SK-N-SH (cell line): ENCODE measurements around the gene HES6. TPM values are rescaled to one million over a fixed set of nuclear protein-coding genes. Genes with fewer than 3 reads are reported as not detected.
A peak's percentile ranks its signal among the peaks of the same experiment; 100 is the strongest.

Source experiments
- CTCF ChIA-PET: fragments of 300-600, 350-600 bp; formaldehyde crosslinking; extraction: SDS; loops from one replicate; lab custom pipeline; 2021; lab: Yijun Ruan, JAX
- POLR2A ChIA-PET: fragments of 350-600 bp; sonication (Branson Sonifier 250); formaldehyde crosslinking; extraction: SDS; loops from one replicate; lab custom pipeline; 2020; ENCODE audit warnings: antibody characterized with exemption, inconsistent platforms; lab: Yijun Ruan, JAX
- DNase-seq: peaks from one replicate; pipeline ENCODE4 v3.0.0; 2012
- H2AFZ ChIP-seq: fragments of 200-600 bp; sonication (generic); 2 replicates; pipeline ENCODE4 v1.8.1; 2016; ENCODE audit warnings: antibody characterized with exemption, mild to moderate bottlenecking, low read depth
- H3F3A ChIP-seq: fragments of 200-600 bp; sonication (generic); replicated peaks from 2 replicates; pipeline ENCODE3; 2016; ENCODE audit warnings: antibody characterized with exemption, mild to moderate bottlenecking; ENCODE audit not compliant: insufficient read depth
- H3K27ac ChIP-seq, 2 experiments: fragments of 200-500 bp in 1 of 2; fragments of 200-600 bp in 1 of 2; sonication (Bioruptor generic) in 1 of 2; sonication (generic), shearing (Covaris generic) in 1 of 2; 2 replicates each; pipeline versions ENCODE4 v1.5.1 to v1.6.1; 2014 to 2016; ENCODE audit warnings: low read depth in 2 of 2, inconsistent platforms in 1 of 2, low read length in 1 of 2, mild to moderate bottlenecking in 1 of 2, mixed read lengths in 1 of 2
- H3K27me3 ChIP-seq: fragments of 200-600 bp; sonication (generic), shearing (Covaris generic); 2 replicates; pipeline ENCODE4 v1.6.1; 2016; ENCODE audit warnings: mixed run types; ENCODE audit not compliant: insufficient read depth
- H3K36me3 ChIP-seq, 2 experiments: fragments of 200-500 bp in 1 of 2; fragments of 200-600 bp in 1 of 2; sonication (Bioruptor generic) in 1 of 2; sonication (generic) in 1 of 2; replicated peaks in 1 of 2; 2 replicates each; pipeline versions ENCODE3 to v1.5.1; 2014 to 2016; ENCODE audit warnings: low read length in 1 of 2, mild to moderate bottlenecking in 1 of 2; ENCODE audit not compliant: insufficient read depth in 2 of 2, control insufficient read depth in 1 of 2
- H3K4me1 ChIP-seq, 2 experiments: fragments of 200-500 bp in 1 of 2; fragments of 200-600 bp in 1 of 2; sonication (Bioruptor generic) in 1 of 2; sonication (generic), shearing (Covaris generic) in 1 of 2; 2 replicates each; pipeline versions ENCODE4 v1.5.1 to v1.6.1; 2014 to 2016; ENCODE audit warnings: low read depth in 1 of 2, low read length in 1 of 2, mixed run types in 1 of 2; ENCODE audit not compliant: insufficient read depth in 2 of 2, control insufficient read depth in 1 of 2
- H3K4me2 ChIP-seq: fragments of 200-600 bp; sonication (generic), shearing (Covaris generic); 2 replicates; pipeline ENCODE4 v1.6.1; 2017; ENCODE audit warnings: mixed run types
- H3K4me3 ChIP-seq, 2 experiments: fragments of 200-500 bp in 1 of 2; fragments of 200-600 bp in 1 of 2; sonication (Bioruptor generic) in 1 of 2; sonication (generic), shearing (Covaris generic) in 1 of 2; 2 replicates each; pipeline versions ENCODE4 v1.5.1 to v1.8.1; 2014 to 2016; ENCODE audit warnings: low read depth in 2 of 2, inconsistent platforms in 1 of 2, low read length in 1 of 2, mild to moderate bottlenecking in 1 of 2, mixed read lengths in 1 of 2, moderate library complexity in 1 of 2
- H3K79me2 ChIP-seq: fragments of 200-600 bp; sonication (generic); 2 replicates; pipeline ENCODE4 v1.8.1; 2017; ENCODE audit warnings: mild to moderate bottlenecking; ENCODE audit not compliant: insufficient read depth
- H3K9ac ChIP-seq: fragments of 200-600 bp; sonication (generic); 2 replicates; pipeline ENCODE4 v1.6.1; 2017; ENCODE audit warnings: mixed run types
- H3K9me2 ChIP-seq: fragments of 200-600 bp; sonication (generic); 2 replicates; pipeline ENCODE4 v1.6.1; 2017; ENCODE audit warnings: mixed run types
- H3K9me3 ChIP-seq: fragments of 200-600 bp; sonication (generic); 2 replicates; pipeline ENCODE4 v1.6.1; 2017; ENCODE audit warnings: mixed run types, mild to moderate bottlenecking, moderate library complexity
- H4K20me1 ChIP-seq: fragments of 200-600 bp; sonication (generic); 2 replicates; pipeline ENCODE4 v1.6.1; 2017; ENCODE audit warnings: mild to moderate bottlenecking, mixed run types; ENCODE audit not compliant: insufficient read depth
- CHD2 ChIP-seq: fragments of 150-350 bp; IDR thresholded peaks from 2 replicates; pipeline ENCODE4 v1.6.1; 2018; ENCODE audit warnings: low read length; ENCODE audit not compliant: partially characterized antibody
- EP300 ChIP-seq, 2 experiments: IDR thresholded peaks; 2 replicates each; pipeline versions ENCODE4 v1.4.0 to v1.6.1; 2012; ENCODE audit warnings: borderline replicate concordance in 1 of 2, low read depth in 1 of 2, low read length in 1 of 2
- FOSL2 ChIP-seq: IDR thresholded peaks from 2 replicates; pipeline ENCODE4 v1.4.0; 2012; ENCODE audit warnings: low read depth, mild to moderate bottlenecking, moderate library complexity, borderline replicate concordance
- FOXJ3 ChIP-seq: sonication (generic); formaldehyde crosslinking; IDR thresholded peaks from 2 replicates; pipeline ENCODE4 v1.5.1; 2020; ENCODE audit warnings: mild to moderate bottlenecking, missing genetic modification reagents
- FOXM1 ChIP-seq: IDR thresholded peaks from 2 replicates; pipeline ENCODE4 v1.4.0; 2012; ENCODE audit warnings: low read depth, mild to moderate bottlenecking
- GATA2 ChIP-seq: sonication (generic); formaldehyde crosslinking; IDR thresholded peaks from 2 replicates; pipeline ENCODE4 v1.5.0; 2020; ENCODE audit warnings: mild to moderate bottlenecking, missing genetic modification reagents
- JUND ChIP-seq: IDR thresholded peaks from 2 replicates; pipeline ENCODE4 v1.4.0; 2012
- MXI1 ChIP-seq: IDR thresholded peaks from 2 replicates; pipeline ENCODE4 v1.6.1; 2012; ENCODE audit warnings: mild to moderate bottlenecking, low read depth, low read length, improper control_type of control experiment
- NRF1 ChIP-seq: IDR thresholded peaks from 2 replicates; pipeline ENCODE4 v1.6.1; 2012; ENCODE audit warnings: low read depth, mild to moderate bottlenecking, low read length
- RAD21 ChIP-seq: IDR thresholded peaks from 2 replicates; pipeline ENCODE4 v1.6.1; 2012; ENCODE audit warnings: mild to moderate bottlenecking, low read length
- RCOR1 ChIP-seq: fragments of 150-350 bp; IDR thresholded peaks from 2 replicates; pipeline ENCODE4 v1.6.1; 2017; ENCODE audit warnings: antibody characterized with exemption, low read length
- REST ChIP-seq: IDR thresholded peaks from 2 replicates; pipeline ENCODE4 v1.6.1; 2012; ENCODE audit warnings: mild to moderate bottlenecking, low read depth, low read length, moderate library complexity
- RFX5 ChIP-seq: IDR thresholded peaks from 2 replicates; pipeline ENCODE4 v1.6.1; 2012; ENCODE audit warnings: mild to moderate bottlenecking, improper control_type of control experiment, low read length
- RXRA ChIP-seq: IDR thresholded peaks from 2 replicates; pipeline ENCODE4 v1.4.0; 2012; ENCODE audit warnings: low read depth, mild to moderate bottlenecking, borderline replicate concordance
- TAF1 ChIP-seq: IDR thresholded peaks from 2 replicates; pipeline ENCODE4 v1.6.1; 2012; ENCODE audit warnings: low read depth, mild to moderate bottlenecking, low read length, moderate library complexity, borderline replicate concordance
- TCF12 ChIP-seq: IDR thresholded peaks from 2 replicates; pipeline ENCODE4 v1.4.0; 2012
- TEAD4 ChIP-seq: IDR thresholded peaks from 2 replicates; pipeline ENCODE4 v1.4.0; 2012; ENCODE audit warnings: mild to moderate bottlenecking, borderline replicate concordance; ENCODE audit not compliant: insufficient read depth
- USF2 ChIP-seq: fragments of 150-350 bp; IDR thresholded peaks from 2 replicates; pipeline ENCODE4 v1.6.1; 2017; ENCODE audit warnings: antibody characterized with exemption, low read length, low read depth, borderline replicate concordance
- YY1 ChIP-seq: IDR thresholded peaks from 2 replicates; pipeline ENCODE4 v1.4.0; 2012; ENCODE audit warnings: low read depth, mild to moderate bottlenecking
- WGBS: methylation state at CpG from one replicate; pipeline ENCODE4 v1.1.6; 2017; ENCODE audit warnings: low lambda C conversion rate; 5-methylcytosine and 5-hydroxymethylcytosine counted together
- polyA plus RNA-seq, 3 experiments: library from polyadenylated mRNA; depleted of rRNA; stranded (reverse); fragments of >200 nt; gene quantifications; 2 replicates each; pipeline ENCODE4 v1.2.3, GENCODE V29; 2012

HES6 gene
- polyA plus RNA-seq, 1 of the 3 experiments (the other 2 are of a cell fraction) = 3.6 TPM

- CTCF ChIA-PET = interaction anchor here (2.6 to 3.6 kb wide), 2 partner anchors 13 to 21 kb away, joined by 15 to 26 read pairs; no protein-coding TSS in a partner anchor
- 82% methylated on average over 6 of the region's 7 CpGs for WGBS
- peak; percentile 67 for DNase-seq
- H3K9me3 ChIP-seq = no peaks in the 10 kb centered on the region
- no peak overlapping the region for H3K4me2 ChIP-seq
- peak overlapping the region in 1 of 2 experiments; percentile 70; a peak in 2 of 4 replicates for H3K27ac ChIP-seq
- no peak overlapping the region for H3K9ac ChIP-seq
- H3K9me2 ChIP-seq = no peaks in the 10 kb centered on the region
- no peaks in the 10 kb centered on the region for H3K79me2 ChIP-seq
- TF ChIP-seq RCOR1 (no peak), CHD2 (no peak), USF2 (no peak), REST (no peak), TAF1 (no peak), GATA2 (CRISPR knock-in tag) (no peak), FOSL2 (no peak), NRF1 (no peak)
- no peak overlapping the region for H3K4me3 ChIP-seq
- no peaks in the 10 kb centered on the region for H3K36me3 ChIP-seq
- H2AFZ ChIP-seq = no peak overlapping the region
- peaks cover 3% of the 10 kb centered on the region for H3F3A ChIP-seq
- no peaks in the 10 kb centered on the region; the same call in 1 of the 2 replicates for H3K27me3 ChIP-seq
- H4K20me1 ChIP-seq = no peaks in the 10 kb centered on the region
- POLR2A ChIA-PET = interaction anchor here (0.6 kb wide), 1 partner anchor 15 kb away, joined by 4 read pairs; no protein-coding TSS in a partner anchor
- peaks cover 0 to 28% of the 10 kb centered on the region in 2 experiments; a peak in 1 of 4 replicates for H3K4me1 ChIP-seq
Observed at GRCh38 chr2:238242731-238243495, 3.1 kb upstream of the HES6 start.

- DNase-seq = no peak
- 93% methylated on average over 2 of the region's 2 CpGs for WGBS
- POLR2A ChIA-PET = no interaction called here
- TF ChIP-seq TEAD4 (no peak), CHD2 (no peak), FOXM1 (no peak), RXRA (no peak), GATA2 (CRISPR knock-in tag) (no peak), FOXJ3 (no peak), YY1 (no peak), RAD21 (no peak), TCF12 (no peak), RCOR1 (no peak), FOSL2 (no peak), EP300 (IDR thresholded peaks at IDR 0.05; ENCODE audit: borderline replicate concordance in 1 of 2, low read depth in 1 of 2, low read length in 1 of 2) (no peak), JUND (no peak), RFX5 (no peak), MXI1 (no peak)
Observed at GRCh38 chr2:238241970-238242369, 2.1 kb upstream of the HES6 start.

More at GRCh38 chr2:238241970-238242369, 2.1 kb upstream of the HES6 start:
- Histone ChIP-seq H3K9me3 (no peaks in the 10 kb centered on the region), H3K4me1 (peaks cover 0 to 28% of the 10 kb centered on the region in 2 experiments; a peak in 1 of 4 replicates), H2AFZ (no peak overlapping the region), H3K4me2 (no peak overlapping the region), H3K36me3 (no peaks in the 10 kb centered on the region), H3K27ac (no peak overlapping the region; a peak in 1 of 4 replicates), H3K27me3 (no peaks in the 10 kb centered on the region; the same call in 1 of the 2 replicates), H3K9ac (no peak overlapping the region), H3K79me2 (no peaks in the 10 kb centered on the region), H3K9me2 (no peaks in the 10 kb centered on the region), H3F3A (peaks cover 3% of the 10 kb centered on the region), H4K20me1 (no peaks in the 10 kb centered on the region), H3K4me3 (no peak overlapping the region)
- CTCF ChIA-PET = interaction anchor here (2.5 to 3.6 kb wide), 3 partner anchors 14 to 22 kb away, joined by 8 to 26 read pairs (median 15); no protein-coding TSS in a partner anchor
